OCI-LY7 (cell line): Measurements from ENCODE around the gene CXCL14.

Experiments used
- CTCF ChIP-seq: fragments of 200-600 bp; sonication (generic); conservative IDR thresholded peaks from 2 replicates; pipeline ENCODE4 v1.5.1; 2014; ENCODE audit warnings: mild to moderate bottlenecking, antibody characterized with exemption, low read length, moderate library complexity, mixed read lengths
- EZH2phosphoT487 ChIP-seq: fragments of 200-600 bp; sonication (generic); IDR thresholded peaks from 2 replicates; pipeline ENCODE4 v1.6.1; 2018; ENCODE audit warnings: low read depth, borderline replicate concordance, mild to moderate bottlenecking, mixed run types, antibody characterized with exemption, low read length, moderate library complexity, mixed read lengths

DNA sequence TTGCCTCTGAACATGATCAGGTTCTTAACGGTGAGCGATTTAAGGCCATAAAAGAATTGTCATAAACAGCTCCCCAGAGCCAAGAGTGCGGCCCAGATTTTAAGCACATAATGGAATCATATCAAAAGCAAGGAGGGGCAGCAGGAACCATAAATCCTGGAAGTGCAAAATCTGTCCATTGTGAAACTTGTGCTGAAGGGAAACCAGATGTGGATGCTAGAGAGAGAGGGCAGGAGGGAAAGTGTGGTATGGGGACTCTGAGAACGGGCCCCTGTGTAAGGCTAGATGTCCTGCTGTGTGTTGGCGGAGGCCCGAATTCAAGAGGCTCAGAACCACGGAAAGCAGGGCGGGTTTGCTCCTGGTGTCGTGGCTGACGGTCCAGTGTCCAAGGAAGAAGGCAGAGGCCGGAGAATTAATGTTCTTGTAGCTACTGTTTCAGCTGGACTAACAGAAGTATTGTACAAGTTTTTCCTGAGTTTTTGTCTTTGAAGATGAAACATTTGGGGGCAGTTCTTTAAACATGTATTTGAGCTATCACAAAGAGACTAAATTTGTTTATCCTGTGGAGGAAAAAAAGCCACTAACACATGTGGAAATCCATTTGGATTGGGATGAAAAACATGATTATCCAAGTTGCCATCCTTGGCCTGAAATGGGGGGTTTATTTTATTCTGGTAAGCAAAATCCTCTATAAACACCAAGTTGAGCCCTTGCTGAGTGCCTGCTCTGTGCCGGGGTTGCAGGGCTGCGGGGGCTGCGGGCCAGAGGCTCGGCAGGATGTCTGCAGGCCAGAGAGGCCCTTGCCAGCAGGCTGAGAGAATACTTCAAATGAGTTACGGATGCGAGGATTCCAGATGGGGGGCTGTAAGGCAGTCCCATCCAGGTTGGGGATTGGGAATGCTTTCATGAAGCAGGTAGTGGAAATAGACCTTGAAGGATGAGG, 9.2 kb upstream of the CXCL14 start:
- TF ChIP-seq CTCF, result no peak
- TF ChIP-seq EZH2phosphoT487, result no peak
